Fibroblast of mammary gland (primary cell): Measurements from ENCODE around the gene PLA2G4F.

Experiments used
- DNase-seq: peaks from one replicate; pipeline ENCODE4 v3.0.0-alpha.2; 2010; ENCODE audit warnings: low read depth
- H3K4me3 ChIP-seq: 2 replicates; pipeline ENCODE4 v1.5.1; 2011; ENCODE audit warnings: low read depth, mild to moderate bottlenecking, low read length, moderate library complexity; ENCODE audit not compliant: control insufficient read depth
- TF ChIP-seq, protein P1 (sequence below): conservative IDR thresholded peaks from 2 replicates; pipeline ENCODE4 v1.5.1; 2011; ENCODE audit warnings: low read depth, low read length, inconsistent platforms; ENCODE audit not compliant: control insufficient read depth, insufficient read depth

Gene PLA2G4F

DNA sequence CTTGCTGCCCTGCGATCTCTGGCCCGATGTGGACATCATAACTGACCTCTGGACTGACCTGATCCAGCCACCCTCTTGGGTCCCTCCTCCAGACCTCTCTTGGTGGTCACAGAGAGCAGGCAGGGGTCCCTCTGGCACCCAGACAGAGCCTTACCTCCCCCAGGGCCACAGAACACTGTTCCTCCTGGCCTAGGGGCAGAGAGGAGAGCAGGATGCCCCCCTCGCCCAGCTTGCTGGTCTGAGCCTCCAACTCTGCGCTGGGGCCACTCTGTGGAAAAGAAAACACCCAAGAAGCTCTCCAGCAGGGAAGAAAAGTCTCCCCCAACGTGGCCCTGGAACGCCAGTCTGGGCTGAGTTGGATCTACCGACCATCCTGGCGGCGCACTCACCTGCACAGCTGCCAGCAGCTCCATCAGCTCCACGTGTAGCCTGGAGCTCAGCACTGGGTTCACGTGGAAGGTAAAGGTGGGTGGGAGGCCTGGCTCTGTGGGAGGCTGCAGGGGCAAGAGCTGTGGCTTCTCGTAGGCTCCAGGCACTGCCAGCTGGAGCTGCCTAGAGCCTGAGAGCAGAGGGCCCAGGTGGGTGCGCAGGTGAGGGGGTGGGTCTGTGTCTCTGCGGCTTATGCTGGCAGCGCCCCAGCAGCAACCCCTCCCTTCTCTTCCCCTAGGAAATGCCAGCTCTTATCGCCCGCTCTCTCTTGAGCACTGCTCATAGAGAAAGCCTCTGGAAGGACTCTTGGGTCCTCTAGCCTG lies 6.0 kb downstream of the PLA2G4F start:
- no peak for DNase-seq
- TF ChIP-seq, protein P1, sequence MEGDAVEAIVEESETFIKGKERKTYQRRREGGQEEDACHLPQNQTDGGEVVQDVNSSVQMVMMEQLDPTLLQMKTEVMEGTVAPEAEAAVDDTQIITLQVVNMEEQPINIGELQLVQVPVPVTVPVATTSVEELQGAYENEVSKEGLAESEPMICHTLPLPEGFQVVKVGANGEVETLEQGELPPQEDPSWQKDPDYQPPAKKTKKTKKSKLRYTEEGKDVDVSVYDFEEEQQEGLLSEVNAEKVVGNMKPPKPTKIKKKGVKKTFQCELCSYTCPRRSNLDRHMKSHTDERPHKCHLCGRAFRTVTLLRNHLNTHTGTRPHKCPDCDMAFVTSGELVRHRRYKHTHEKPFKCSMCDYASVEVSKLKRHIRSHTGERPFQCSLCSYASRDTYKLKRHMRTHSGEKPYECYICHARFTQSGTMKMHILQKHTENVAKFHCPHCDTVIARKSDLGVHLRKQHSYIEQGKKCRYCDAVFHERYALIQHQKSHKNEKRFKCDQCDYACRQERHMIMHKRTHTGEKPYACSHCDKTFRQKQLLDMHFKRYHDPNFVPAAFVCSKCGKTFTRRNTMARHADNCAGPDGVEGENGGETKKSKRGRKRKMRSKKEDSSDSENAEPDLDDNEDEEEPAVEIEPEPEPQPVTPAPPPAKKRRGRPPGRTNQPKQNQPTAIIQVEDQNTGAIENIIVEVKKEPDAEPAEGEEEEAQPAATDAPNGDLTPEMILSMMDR = no peak
- no peak overlapping the region for H3K4me3 ChIP-seq

DNA sequence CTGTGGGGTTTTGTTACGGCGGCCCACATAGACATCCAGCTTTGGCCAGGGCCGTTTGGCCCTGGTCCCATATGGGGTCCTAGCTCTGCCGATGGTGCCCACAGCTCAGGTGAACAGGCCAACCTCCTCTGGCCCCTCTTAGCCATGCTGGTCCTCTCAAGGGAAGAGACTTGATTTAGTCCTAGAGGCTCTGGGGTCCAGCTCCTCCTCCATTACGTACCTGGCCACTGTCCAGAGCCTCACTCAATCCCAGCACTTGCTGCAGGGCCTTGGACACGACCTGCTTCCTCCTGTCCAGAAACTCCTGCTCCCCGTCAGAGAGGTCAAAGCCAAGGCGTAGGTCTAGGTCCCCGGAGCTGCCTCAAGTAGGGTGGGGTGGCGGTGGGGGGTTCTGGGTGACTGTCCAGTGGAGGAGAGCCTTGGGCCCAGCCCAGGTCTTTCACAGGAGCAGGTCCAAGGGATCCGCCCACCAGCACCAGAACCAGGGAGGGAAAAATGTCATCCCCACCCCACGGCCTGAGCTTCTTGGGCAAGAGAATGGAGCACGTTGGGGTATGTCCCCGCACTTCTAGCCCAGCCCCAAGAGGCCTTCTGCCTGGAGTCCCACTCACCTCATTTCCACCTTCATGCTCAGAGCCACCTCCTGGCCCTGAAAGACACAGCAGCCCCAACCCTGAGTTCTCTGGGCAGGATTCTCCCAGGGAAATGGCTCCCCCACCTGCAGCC lies 6.8 kb downstream of the PLA2G4F start:
- DNase-seq = no peak
- TF ChIP-seq, protein P1 = no peak
- H3K4me3 ChIP-seq = no peak overlapping the region

DNA sequence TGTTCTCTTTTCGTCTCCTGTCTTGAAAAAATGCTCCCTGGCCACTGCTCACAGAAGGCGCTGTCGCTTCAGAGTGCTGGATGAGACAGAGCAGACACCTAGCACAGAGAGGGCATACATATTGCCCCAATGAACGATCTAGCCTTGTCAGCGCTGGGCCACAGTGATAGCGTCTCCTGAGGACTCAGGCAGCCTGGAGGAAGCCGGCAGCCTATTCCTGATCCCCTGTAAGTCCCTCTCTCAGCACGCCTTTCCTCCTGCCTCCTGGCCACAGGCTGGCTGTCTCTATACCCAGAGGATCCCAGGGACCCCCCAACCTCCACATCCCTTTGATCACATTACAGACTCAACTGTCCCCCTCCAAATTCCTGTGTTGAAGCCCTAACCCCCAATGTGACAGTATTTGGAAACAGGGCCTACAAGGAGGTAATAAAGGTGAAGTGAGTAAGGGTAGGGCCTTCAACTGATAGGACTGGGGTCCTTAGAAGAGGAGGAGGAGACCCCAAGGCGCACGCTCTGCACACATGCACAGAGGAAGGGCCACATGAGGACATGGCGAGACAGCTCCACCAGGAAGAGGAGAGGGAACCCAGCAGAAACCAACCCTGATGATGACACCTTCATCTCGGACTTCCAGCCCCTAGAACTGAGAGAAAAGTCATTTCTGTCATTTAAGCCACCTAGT lies 7.5 kb downstream of the PLA2G4F start:
- no peak overlapping the region for H3K4me3 ChIP-seq
- no peak for DNase-seq
- TF ChIP-seq, protein P1 = no peak

DNA sequence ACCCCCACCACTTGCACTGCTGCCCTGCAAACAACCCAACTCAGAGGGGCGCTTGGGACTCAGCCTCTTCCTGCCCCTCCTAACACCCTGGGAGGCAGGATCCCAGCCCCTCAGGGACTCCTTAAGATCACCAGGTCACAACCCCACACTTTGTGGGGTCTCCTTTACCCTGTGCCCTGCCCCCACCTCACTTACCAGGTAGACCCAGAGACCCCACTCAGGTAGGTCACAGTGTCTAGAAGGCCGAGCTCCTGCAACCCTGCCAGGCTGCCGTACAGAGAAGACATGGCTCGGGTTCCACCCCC lies 9.1 kb downstream of the PLA2G4F start:
- no peak overlapping the region for H3K4me3 ChIP-seq
- TF ChIP-seq, protein P1 = no peak
- no peak for DNase-seq

DNA sequence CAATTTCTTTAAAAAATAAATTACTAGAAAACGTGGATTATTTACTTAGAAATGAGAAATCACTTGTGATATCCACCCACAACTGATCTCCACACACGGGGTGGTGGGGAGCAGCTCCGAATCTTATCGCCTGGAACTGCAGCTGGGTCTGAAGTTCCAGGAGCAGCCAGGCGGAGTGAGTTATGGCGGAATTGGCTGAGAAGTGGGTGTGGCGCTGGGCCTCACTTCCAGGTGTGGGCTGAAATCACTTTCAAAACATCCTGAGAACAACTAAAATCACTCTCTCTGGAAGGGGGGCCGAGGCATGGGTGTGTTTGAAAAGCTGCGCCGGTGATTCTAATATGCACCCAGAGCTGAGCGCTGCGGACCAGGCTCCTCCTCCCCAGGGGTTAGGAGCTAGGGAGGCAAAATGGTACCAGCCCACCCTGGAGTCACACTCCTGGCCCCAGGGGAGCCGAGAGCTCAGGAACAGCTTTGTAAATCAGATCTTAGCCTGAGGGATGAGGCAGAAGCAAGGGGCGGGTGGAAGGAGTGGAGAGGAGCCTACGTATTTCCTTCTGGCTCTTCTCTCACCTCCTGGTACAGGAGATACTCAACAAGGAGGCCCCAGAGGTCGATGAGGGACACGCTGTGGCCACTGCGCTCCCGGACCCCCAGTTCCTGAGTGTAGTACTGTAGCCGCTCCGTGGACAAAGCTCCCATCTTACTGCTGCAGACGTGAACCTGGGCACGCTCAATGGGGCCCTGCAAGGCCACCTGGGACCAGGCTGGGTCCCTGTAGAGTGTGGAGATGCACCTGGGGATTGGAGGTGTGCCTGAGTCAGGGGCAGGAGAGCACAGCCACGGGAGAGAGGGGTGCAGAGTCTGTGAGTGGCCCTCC lies 9.6 kb downstream of the PLA2G4F start:
- H3K4me3 ChIP-seq = no peak overlapping the region
- no peak for DNase-seq

More for the DNA sequence above, 9.6 kb downstream of the PLA2G4F start:
- TF ChIP-seq, protein P1 = no peak
